Muscle layer of duodenum (tissue), 2 donors: Measurements from ENCODE around the gene SLC19A3.
"Not testable (repeated sequence)": the region's sequence is repeated elsewhere in the genome, so short reads cannot be mapped to it uniquely, and the experiment has no call there.

ENCODE experiments used
- H3K27ac ChIP-seq: one replicate; pipeline ENCODE4 v1.7.0; 2013; ENCODE audit warnings: mild to moderate bottlenecking, low read length
- H3K27me3 ChIP-seq: one replicate; pipeline ENCODE4 v1.7.0; 2013; ENCODE audit warnings: low read depth, mild to moderate bottlenecking, control low read depth, low read length
- H3K36me3 ChIP-seq, 2 donors: one replicate each; pipeline ENCODE4 v1.7.0; 2013; ENCODE audit warnings: low read length in 2 of 2, control low read depth in 1 of 2, mild to moderate bottlenecking in 1 of 2; ENCODE audit not compliant: insufficient read depth in 2 of 2, control insufficient read depth in 1 of 2
- H3K4me1 ChIP-seq, 2 donors: one replicate each; pipeline ENCODE4 v1.7.0; 2013; ENCODE audit warnings: low read length in 2 of 2, mild to moderate bottlenecking in 2 of 2, control low read depth in 1 of 2, moderate library complexity in 1 of 2; ENCODE audit not compliant: insufficient read depth in 2 of 2, control insufficient read depth in 1 of 2
- H3K4me3 ChIP-seq, 2 donors: one replicate each; pipeline ENCODE4 v1.7.0; 2013; ENCODE audit warnings: low read length in 2 of 2, low read depth in 1 of 2, mild to moderate bottlenecking in 1 of 2
- H3K9me3 ChIP-seq, 2 donors: one replicate each; pipeline ENCODE4 v1.7.0; 2013; ENCODE audit warnings: low read length in 2 of 2, control low read depth in 1 of 2, mild to moderate bottlenecking in 1 of 2; ENCODE audit not compliant: control insufficient read depth in 1 of 2
- donor health status: healthy.

Gene SLC19A3

GRCh38 chr2:227724394-227725039 lies 6.7 kb upstream of the SLC19A3 start, which contains the start of gene SCYGR6:
Gene SCYGR6 (minus strand): TSS chr2:227724757. CDS start chr2:227724757, 0 bp downstream.
- no peaks in the 10 kb centered on the region for H3K4me1 ChIP-seq
- H3K4me3 ChIP-seq = no peak within 1 kb of the TSS
- H3K9me3 ChIP-seq = no peaks in the 10 kb centered on the region
- no peak within 1 kb of the TSS for H3K27ac ChIP-seq
- H3K27me3 ChIP-seq = no peaks in the 10 kb centered on the region
- H3K36me3 ChIP-seq = no peaks in the 10 kb centered on the region

GRCh38 chr2:227722821-227723220 lies 5.0 kb upstream of the SLC19A3 start:
- not testable (repeated sequence) for H3K4me1 ChIP-seq

GRCh38 chr2:227720680-227721079 lies 2.9 kb upstream of the SLC19A3 start:
- H3K4me3 ChIP-seq = no peak overlapping the region
- no peak overlapping the region for H3K27ac ChIP-seq
- H3K36me3 ChIP-seq = no peaks in the 10 kb centered on the region
- peaks cover 0 to 4% of the 10 kb centered on the region in 2 donors for H3K4me1 ChIP-seq
- H3K27me3 ChIP-seq = no peaks in the 10 kb centered on the region
- H3K9me3 ChIP-seq = no peaks in the 10 kb centered on the region

More at GRCh38 chr2:227722821-227723220, 5.0 kb upstream of the SLC19A3 start:
- not testable (repeated sequence) for H3K27ac ChIP-seq, H3K36me3 ChIP-seq, H3K27me3 ChIP-seq, H3K9me3 ChIP-seq, H3K4me3 ChIP-seq

- Histone ChIP-seq H3K27ac (no peak overlapping the region), H3K9me3 (no peaks in the 10 kb centered on the region), H3K27me3 (no peaks in the 10 kb centered on the region), H3K4me1 (peaks cover 0 to 4% of the 10 kb centered on the region in 2 donors), H3K36me3 (no peaks in the 10 kb centered on the region), H3K4me3 (no peak overlapping the region)
These were observed 1.8 kb upstream of the SLC19A3 start for GRCh38 chr2:227719641-227720040.

GRCh38 chr2:227716501-227716900 lies 1.3 kb downstream of the SLC19A3 start:
- Histone ChIP-seq H3K4me1 (peaks cover 0 to 4% of the 10 kb centered on the region in 2 donors), H3K36me3 (no peaks in the 10 kb centered on the region), H3K27me3 (no peaks in the 10 kb centered on the region), H3K9me3 (no peaks in the 10 kb centered on the region), H3K27ac (no peak overlapping the region), H3K4me3 (no peak overlapping the region)

- H3K27me3 ChIP-seq = no peaks in the 10 kb centered on the region
These were observed 4.5 kb downstream of the SLC19A3 start for GRCh38 chr2:227713291-227713690.

GRCh38 chr2:227710986-227711385 lies 6.8 kb downstream of the SLC19A3 start:
- H3K27me3 ChIP-seq = no peaks in the 10 kb centered on the region
- H3K36me3 ChIP-seq = no peaks in the 10 kb centered on the region
- H3K4me3 ChIP-seq = no peak overlapping the region
- H3K4me1 ChIP-seq = no peaks in the 10 kb centered on the region
- H3K9me3 ChIP-seq = no peaks in the 10 kb centered on the region
- no peak overlapping the region for H3K27ac ChIP-seq

More at GRCh38 chr2:227713291-227713690, 4.5 kb downstream of the SLC19A3 start:
- Histone ChIP-seq H3K9me3 (no peaks in the 10 kb centered on the region), H3K4me1 (peaks cover 0 to 4% of the 10 kb centered on the region in 2 donors), H3K4me3 (no peak overlapping the region), H3K36me3 (no peaks in the 10 kb centered on the region), H3K27ac (no peak overlapping the region)

GRCh38 chr2:227707390-227707789 lies 10.4 kb downstream of the SLC19A3 start:
- no peak overlapping the region for H3K4me3 ChIP-seq
- no peaks in the 10 kb centered on the region for H3K27me3 ChIP-seq
- H3K4me1 ChIP-seq = no peaks in the 10 kb centered on the region
- peaks cover 0 to 3% of the 10 kb centered on the region in 2 donors for H3K36me3 ChIP-seq
- no peaks in the 10 kb centered on the region for H3K9me3 ChIP-seq
- H3K27ac ChIP-seq = no peak overlapping the region

- Histone ChIP-seq H3K9me3 (no peaks in the 10 kb centered on the region), H3K27ac (no peak overlapping the region), H3K4me1 (no peaks in the 10 kb centered on the region), H3K27me3 (no peaks in the 10 kb centered on the region), H3K4me3 (no peak overlapping the region), H3K36me3 (peaks cover 0 to 3% of the 10 kb centered on the region in 2 donors)
These were observed 11.0 kb downstream of the SLC19A3 start for GRCh38 chr2:227706859-227707258.

GRCh38 chr2:227703961-227704360 lies 13.9 kb downstream of the SLC19A3 start:
- no peaks in the 10 kb centered on the region for H3K27me3 ChIP-seq
- H3K4me3 ChIP-seq = no peak overlapping the region
- no peaks in the 10 kb centered on the region for H3K9me3 ChIP-seq
- no peak overlapping the region for H3K27ac ChIP-seq
- no peaks in the 10 kb centered on the region for H3K4me1 ChIP-seq
- H3K36me3 ChIP-seq = peaks cover 0 to 3% of the 10 kb centered on the region in 2 donors

- Histone ChIP-seq H3K9me3 (no peaks in the 10 kb centered on the region), H3K4me1 (no peaks in the 10 kb centered on the region), H3K27me3 (no peaks in the 10 kb centered on the region), H3K36me3 (peaks cover 0 to 3% of the 10 kb centered on the region in 2 donors), H3K4me3 (no peak overlapping the region), H3K27ac (no peak overlapping the region)
These were observed 14.5 kb downstream of the SLC19A3 start for GRCh38 chr2:227703280-227703732.

- Histone ChIP-seq H3K9me3 (no peaks in the 10 kb centered on the region), H3K4me3 (no peak overlapping the region), H3K27ac (no peak overlapping the region), H3K27me3 (no peaks in the 10 kb centered on the region), H3K4me1 (no peaks in the 10 kb centered on the region), H3K36me3 (peaks cover 0 to 3% of the 10 kb centered on the region in 2 donors)
These were observed 16.3 kb downstream of the SLC19A3 start for GRCh38 chr2:227701556-227701955.
